D721Med (cell line): ENCODE results near the gene NPBWR2.
"Not testable (repeated sequence)": the region's sequence is repeated elsewhere in the genome, so short reads cannot be mapped to it uniquely, and the experiment has no call there.

Experiments used
- DNase-seq: peaks from one replicate; pipeline ENCODE4 v3.0.0; 2011; ENCODE audit warnings: low spot score; ENCODE audit not compliant: insufficient read length
- FAIRE-seq: peaks from 2 replicates; lab custom pipeline; 2011; peaks lifted over from hg19 to GRCh38; lab: Jason Lieb, UNC
- TF ChIP-seq, protein P1 (sequence below): IDR thresholded peaks from 2 replicates; pipeline ENCODE4 v1.5.1; 2012; ENCODE audit warnings: mild to moderate bottlenecking, control low read depth; ENCODE audit not compliant: insufficient read depth; ENCODE audit errors: missing control alignments

NPBWR2 gene

GRCh38 chr20:64121586-64121985 is 14.2 kb upstream of the NPBWR2 start:
- TF ChIP-seq, protein P1, sequence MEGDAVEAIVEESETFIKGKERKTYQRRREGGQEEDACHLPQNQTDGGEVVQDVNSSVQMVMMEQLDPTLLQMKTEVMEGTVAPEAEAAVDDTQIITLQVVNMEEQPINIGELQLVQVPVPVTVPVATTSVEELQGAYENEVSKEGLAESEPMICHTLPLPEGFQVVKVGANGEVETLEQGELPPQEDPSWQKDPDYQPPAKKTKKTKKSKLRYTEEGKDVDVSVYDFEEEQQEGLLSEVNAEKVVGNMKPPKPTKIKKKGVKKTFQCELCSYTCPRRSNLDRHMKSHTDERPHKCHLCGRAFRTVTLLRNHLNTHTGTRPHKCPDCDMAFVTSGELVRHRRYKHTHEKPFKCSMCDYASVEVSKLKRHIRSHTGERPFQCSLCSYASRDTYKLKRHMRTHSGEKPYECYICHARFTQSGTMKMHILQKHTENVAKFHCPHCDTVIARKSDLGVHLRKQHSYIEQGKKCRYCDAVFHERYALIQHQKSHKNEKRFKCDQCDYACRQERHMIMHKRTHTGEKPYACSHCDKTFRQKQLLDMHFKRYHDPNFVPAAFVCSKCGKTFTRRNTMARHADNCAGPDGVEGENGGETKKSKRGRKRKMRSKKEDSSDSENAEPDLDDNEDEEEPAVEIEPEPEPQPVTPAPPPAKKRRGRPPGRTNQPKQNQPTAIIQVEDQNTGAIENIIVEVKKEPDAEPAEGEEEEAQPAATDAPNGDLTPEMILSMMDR = no peak
- DNase-seq (no peak), FAIRE-seq (no peak)

- FAIRE-seq (no peak), DNase-seq (no peak)
- TF ChIP-seq, protein P1 = no peak
These were observed 12.4 kb upstream of the NPBWR2 start for GRCh38 chr20:64119681-64120341.

DNA sequence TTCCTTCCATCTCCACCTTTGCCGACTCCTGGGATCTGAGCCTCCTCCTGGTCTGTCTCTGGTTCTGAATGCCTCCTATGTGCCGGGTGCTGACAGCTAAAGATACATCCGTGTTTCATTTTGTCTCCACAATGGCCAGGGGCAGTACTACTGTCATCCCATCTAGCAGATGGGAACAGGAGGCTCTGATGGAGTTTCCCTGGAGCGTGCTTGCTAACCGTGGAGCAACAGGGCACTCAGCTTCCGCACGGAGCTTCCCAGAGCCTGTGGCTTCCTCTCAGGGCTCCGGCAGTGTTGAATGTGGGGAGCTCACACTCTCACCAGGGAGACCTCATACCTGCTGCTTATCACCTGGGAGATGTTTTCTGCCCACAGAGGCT is 11.9 kb upstream of the NPBWR2 start:
- DNase-seq = no peak
- FAIRE-seq = no peak
- TF ChIP-seq, protein P1 = no peak

- FAIRE-seq, DNase-seq: not testable (repeated sequence)
These were observed 10.0 kb upstream of the NPBWR2 start for GRCh38 chr20:64117432-64117777.

- FAIRE-seq = no peak
- TF ChIP-seq, protein P1 = no peak
- DNase-seq = no peak
These were observed 9.4 kb upstream of the NPBWR2 start for GRCh38 chr20:64116541-64117431.

DNA sequence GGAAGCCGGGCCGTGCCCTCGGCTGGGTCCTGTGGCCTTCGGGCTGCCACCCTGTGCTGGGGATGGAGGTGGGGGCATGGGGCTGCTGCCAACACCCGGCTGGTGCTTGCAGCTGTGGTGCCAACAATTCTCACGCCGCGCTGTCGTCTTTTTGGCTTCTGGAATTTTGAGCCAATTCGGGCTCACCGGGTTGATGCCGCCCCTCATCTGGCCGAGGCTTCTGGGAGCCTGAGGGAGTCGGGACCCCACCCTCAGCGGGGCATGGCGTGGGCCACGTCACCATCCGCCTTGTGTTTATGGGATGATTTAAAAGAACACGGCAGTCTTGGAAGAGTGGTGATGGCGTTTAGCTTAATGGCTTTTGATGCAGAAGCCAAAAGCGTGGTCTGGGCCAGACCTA is 8.7 kb upstream of the NPBWR2 start:
- DNase-seq (no peak), FAIRE-seq (no peak)
- TF ChIP-seq, protein P1 = no peak

- no peak for DNase-seq
- TF ChIP-seq, protein P1 = no peak
- FAIRE-seq = no peak
These were observed 8.0 kb upstream of the NPBWR2 start for GRCh38 chr20:64115171-64115911.
